HUES64 (cell line): ENCODE data around the gene CACFD1.

Experiments used
- H3K27ac ChIP-seq: 2 replicates; pipeline ENCODE4 v1.7.0; 2013; ENCODE audit warnings: low read depth, low read length, inconsistent platforms
- H3K27me3 ChIP-seq: 2 replicates; pipeline ENCODE4 v1.6.1; 2013; ENCODE audit warnings: mild to moderate bottlenecking, low read length; ENCODE audit not compliant: insufficient read depth
- H3K36me3 ChIP-seq: 2 replicates; pipeline ENCODE4 v1.6.1; 2013; ENCODE audit warnings: mild to moderate bottlenecking, low read length; ENCODE audit not compliant: insufficient read depth
- H3K4me1 ChIP-seq: 2 replicates; pipeline ENCODE4 v1.6.1; 2013; ENCODE audit warnings: mild to moderate bottlenecking, low read length, moderate library complexity; ENCODE audit not compliant: insufficient read depth
- H3K4me3 ChIP-seq: 2 replicates; pipeline ENCODE4 v1.5.1; 2013; ENCODE audit warnings: mild to moderate bottlenecking, low read length, moderate library complexity
- H3K9ac ChIP-seq: 2 replicates; pipeline ENCODE4 v1.6.1; 2013; ENCODE audit warnings: mild to moderate bottlenecking, low read depth, low read length
- H3K9me3 ChIP-seq: 2 replicates; pipeline ENCODE4 v1.6.1; 2013; ENCODE audit warnings: low read depth, low read length; ENCODE audit not compliant: insufficient read depth
- WGBS: fragments of 150-250, 120-280 bp; methylation state at CpG from one replicate; pipeline ENCODE4 v1.1.7; 2013; ENCODE audit warnings: missing lambda C conversion rate; 5-methylcytosine and 5-hydroxymethylcytosine counted together

Gene CACFD1

GRCh38 chr9:133426011-133426410 is 33.8 kb upstream of the CACFD1 start:
- Histone ChIP-seq H3K36me3 (0 out of 2 replicates have a peak, but pooled peaks cover 4% of the 10 kb centered on the region), H3K4me1 (no peaks in the 10 kb centered on the region), H3K9me3 (0 out of 2 replicates have a peak, but pooled peaks cover 2% of the 10 kb centered on the region), H3K27me3 (peaks cover 20% of the 10 kb centered on the region), H3K27ac (no peak overlapping the region), H3K9ac (no peak overlapping the region), H3K4me3 (no peak overlapping the region)
- WGBS = 89% methylated on average over 11 of the region's 11 CpGs

GRCh38 chr9:133427658-133428348 is 32.0 kb upstream of the CACFD1 start:
- H3K4me1 ChIP-seq = no peaks in the 10 kb centered on the region
- H3K9me3 ChIP-seq = 0 out of 2 replicates have a peak, but pooled peaks cover 2% of the 10 kb centered on the region
- WGBS = 54% methylated on average over 10 of the region's 10 CpGs
- H3K27me3 ChIP-seq = peaks cover 20% of the 10 kb centered on the region
- H3K36me3 ChIP-seq = 0 out of 2 replicates have a peak, but pooled peaks cover 4% of the 10 kb centered on the region
- H3K27ac ChIP-seq = peak overlapping the region; percentile 25; the same call in 1 of the 2 replicates
- H3K4me3 ChIP-seq = peak overlapping the region; percentile 57
- no peak overlapping the region for H3K9ac ChIP-seq

DNA sequence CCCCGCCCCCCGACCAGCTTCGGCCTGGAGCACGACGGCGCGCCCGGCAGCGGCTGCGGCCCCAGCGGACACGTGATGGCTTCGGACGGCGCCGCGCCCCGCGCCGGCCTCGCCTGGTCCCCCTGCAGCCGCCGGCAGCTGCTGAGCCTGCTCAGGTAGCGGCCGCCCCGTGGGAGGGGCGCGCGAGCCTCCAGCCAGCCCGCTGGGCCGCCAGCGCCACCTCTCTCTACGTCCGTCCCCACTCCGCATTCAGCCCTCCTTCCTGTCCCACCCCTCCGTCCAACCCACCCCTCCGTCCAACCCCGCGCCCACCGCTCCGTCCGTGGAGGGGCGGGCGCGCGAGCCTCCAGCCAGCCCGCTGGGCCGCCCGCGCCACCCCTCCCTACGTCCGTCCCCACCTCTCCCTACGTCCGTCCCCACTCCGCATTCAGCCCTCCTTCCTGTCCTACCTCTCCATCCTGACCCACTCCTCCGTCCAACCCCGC is 31.1 kb upstream of the CACFD1 start:
- H3K36me3 ChIP-seq = 0 out of 2 replicates have a peak, but pooled peaks cover 4% of the 10 kb centered on the region
- under 1% methylated on average over 57 of the region's 57 CpGs for WGBS
- peaks cover 20% of the 10 kb centered on the region for H3K27me3 ChIP-seq
- H3K4me1 ChIP-seq = no peaks in the 10 kb centered on the region
- no peak overlapping the region; the same call in 1 of the 2 replicates for H3K9ac ChIP-seq
- H3K9me3 ChIP-seq = 0 out of 2 replicates have a peak, but pooled peaks cover 2% of the 10 kb centered on the region
- no peak overlapping the region for H3K27ac ChIP-seq
- peak overlapping the region; percentile 57 for H3K4me3 ChIP-seq

GRCh38 chr9:133429214-133429613 is 30.6 kb upstream of the CACFD1 start:
- 1% methylated on average over 18 of the region's 18 CpGs for WGBS
- Histone ChIP-seq H3K27ac (no peak overlapping the region), H3K36me3 (0 out of 2 replicates have a peak, but pooled peaks cover 4% of the 10 kb centered on the region), H3K9ac (no peak overlapping the region), H3K9me3 (0 out of 2 replicates have a peak, but pooled peaks cover 2% of the 10 kb centered on the region), H3K4me1 (no peaks in the 10 kb centered on the region), H3K4me3 (peak overlapping the region; percentile 53), H3K27me3 (peaks cover 20% of the 10 kb centered on the region)

GRCh38 chr9:133429641-133430161 is 30.1 kb upstream of the CACFD1 start:
- H3K27ac ChIP-seq = no peak overlapping the region
- WGBS = 6% methylated on average over 49 of the region's 49 CpGs
- H3K4me1 ChIP-seq = no peaks in the 10 kb centered on the region
- H3K9me3 ChIP-seq = 0 out of 2 replicates have a peak, but pooled peaks cover 2% of the 10 kb centered on the region
- peaks cover 20% of the 10 kb centered on the region for H3K27me3 ChIP-seq
- H3K36me3 ChIP-seq = 0 out of 2 replicates have a peak, but pooled peaks cover 4% of the 10 kb centered on the region
- H3K9ac ChIP-seq = no peak overlapping the region
- H3K4me3 ChIP-seq = peak overlapping the region; percentile 53

DNA sequence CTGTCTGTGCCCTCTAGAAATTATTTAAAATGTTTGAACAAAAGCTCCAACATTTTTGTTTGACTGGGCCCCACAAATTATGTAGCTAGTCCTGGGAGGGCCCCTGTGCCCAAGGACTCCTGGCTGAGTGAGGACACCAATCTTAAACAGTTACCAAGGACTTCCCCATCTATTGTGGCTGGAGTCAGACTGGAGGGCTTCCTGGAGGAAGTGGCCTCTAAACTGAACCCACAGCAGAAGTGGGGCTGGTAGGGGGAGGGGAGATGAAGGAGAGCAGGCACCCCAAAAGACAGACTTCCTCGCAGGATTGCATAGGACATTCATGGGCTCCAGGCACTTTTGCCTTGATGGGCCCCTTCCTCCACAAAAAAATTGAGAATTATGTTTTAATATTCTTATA is 29.5 kb upstream of the CACFD1 start:
- H3K4me3 ChIP-seq = peak overlapping the region; percentile 53
- WGBS = no CpG with 5 or more reads among the region's 1 CpG
- H3K27me3 ChIP-seq = peaks cover 20% of the 10 kb centered on the region
- 0 out of 2 replicates have a peak, but pooled peaks cover 2% of the 10 kb centered on the region for H3K9me3 ChIP-seq
- 0 out of 2 replicates have a peak, but pooled peaks cover 4% of the 10 kb centered on the region for H3K36me3 ChIP-seq
- no peaks in the 10 kb centered on the region for H3K4me1 ChIP-seq
- no peak overlapping the region for H3K9ac ChIP-seq
- no peak overlapping the region for H3K27ac ChIP-seq

GRCh38 chr9:133433351-133433843 is 26.4 kb upstream of the CACFD1 start:
- Histone ChIP-seq H3K27me3 (peaks cover 9% of the 10 kb centered on the region), H3K36me3 (no peaks in the 10 kb centered on the region), H3K9ac (no peak overlapping the region), H3K4me1 (no peaks in the 10 kb centered on the region), H3K27ac (no peak overlapping the region), H3K4me3 (no peak overlapping the region), H3K9me3 (no peaks in the 10 kb centered on the region)
- 90% methylated on average over 11 of the region's 11 CpGs for WGBS

GRCh38 chr9:133436681-133437080 is 23.1 kb upstream of the CACFD1 start:
- Histone ChIP-seq H3K9ac (no peak overlapping the region), H3K36me3 (no peaks in the 10 kb centered on the region), H3K4me1 (no peaks in the 10 kb centered on the region), H3K27ac (no peak overlapping the region), H3K9me3 (no peaks in the 10 kb centered on the region), H3K4me3 (no peak overlapping the region), H3K27me3 (no peaks in the 10 kb centered on the region)
- WGBS = 87% methylated on average over 16 of the region's 16 CpGs

- 92% methylated on average over 20 of the region's 20 CpGs for WGBS
- no peaks in the 10 kb centered on the region for H3K4me1 ChIP-seq
These were observed 21.8 kb upstream of the CACFD1 start for GRCh38 chr9:133437753-133438531.

GRCh38 chr9:133439337-133439736 is 20.4 kb upstream of the CACFD1 start:
- H3K27me3 ChIP-seq = no peaks in the 10 kb centered on the region
- H3K36me3 ChIP-seq = no peaks in the 10 kb centered on the region
- no peaks in the 10 kb centered on the region for H3K9me3 ChIP-seq
- H3K27ac ChIP-seq = no peak overlapping the region
- no peak overlapping the region for H3K9ac ChIP-seq
- no peaks in the 10 kb centered on the region for H3K4me1 ChIP-seq
- H3K4me3 ChIP-seq = no peak overlapping the region
- WGBS = 62% methylated on average over 3 of the region's 4 CpGs

More at GRCh38 chr9:133437753-133438531, 21.8 kb upstream of the CACFD1 start:
- H3K36me3 ChIP-seq = no peaks in the 10 kb centered on the region
- H3K27me3 ChIP-seq = no peaks in the 10 kb centered on the region
- no peak overlapping the region for H3K4me3 ChIP-seq
- H3K9ac ChIP-seq = no peak overlapping the region
- H3K27ac ChIP-seq = no peak overlapping the region
- H3K9me3 ChIP-seq = no peaks in the 10 kb centered on the region
